NCI-H524 treated with DMSO at 0.1 percent for 48 hours (cell line): Measurements from ENCODE around the gene SP8.

Source experiments
- DNase-seq: peaks from one replicate; lab custom pipeline; 2025; lab: John Stamatoyannopoulos, UW

The SP8 gene

GRCh38 chr7:20754001-20754400 lies 32.7 kb downstream of the SP8 start:
- DNase-seq, result no peak

GRCh38 chr7:20749906-20750305 lies 36.8 kb downstream of the SP8 start:
- DNase-seq, result no peak

- DNase-seq, result no peak
These were observed 37.8 kb downstream of the SP8 start for GRCh38 chr7:20748853-20749252.

- no peak for DNase-seq
These were observed 39.7 kb downstream of the SP8 start for GRCh38 chr7:20747001-20747400.

GRCh38 chr7:20745702-20746101 lies 41.0 kb downstream of the SP8 start:
- DNase-seq, result no peak

GRCh38 chr7:20744954-20745446 lies 41.7 kb downstream of the SP8 start:
- peak; percentile 7 for DNase-seq

GRCh38 chr7:20742913-20743312 lies 43.8 kb downstream of the SP8 start:
- DNase-seq, result no peak

GRCh38 chr7:20741801-20742200 lies 44.9 kb downstream of the SP8 start:
- no peak for DNase-seq

GRCh38 chr7:20738518-20739481 lies 47.9 kb downstream of the SP8 start:
- DNase-seq, result no peak

GRCh38 chr7:20737840-20738448 lies 48.7 kb downstream of the SP8 start:
- no peak for DNase-seq

- no peak for DNase-seq
These were observed 51.2 kb downstream of the SP8 start for GRCh38 chr7:20735346-20736065.
